ENCODE data around the gene CDC25B.

GRCh38 chr20:3842348-3842930 lies 46.3 kb downstream of the CDC25B start:
- no peak for TF ChIP-seq CTCF (IDR thresholded peaks at IDR 0.05)
- TF ChIP-seq POLR2A (IDR thresholded peaks at IDR 0.05) = no peak
- no peak for TF ChIP-seq POLR2AphosphoS5 (IDR thresholded peaks at IDR 0.05)

All from breast epithelium (tissue), 3 donors.